ENCODE data around the gene NDUFAF3. TPM values are rescaled to one million over a fixed set of nuclear protein-coding genes. Genes with fewer than 3 reads are reported as not detected.

NDUFAF3 gene
- polyA plus RNA-seq, 1 donor, result 55.2 TPM

GRCh38 chr3:49017971-49018706 lies 3.8 kb upstream of the NDUFAF3 start, which contains the start of gene DALRD3:
TSS of gene DALRD3 (minus strand) at chr3:49018580. CDS start at chr3:49018564, 16 bp downstream.
- peak; percentile 69 for DNase-seq

GRCh38 chr3:49018707-49019006 lies 3.3 kb upstream of the NDUFAF3 start:
- no peak for DNase-seq

DNA sequence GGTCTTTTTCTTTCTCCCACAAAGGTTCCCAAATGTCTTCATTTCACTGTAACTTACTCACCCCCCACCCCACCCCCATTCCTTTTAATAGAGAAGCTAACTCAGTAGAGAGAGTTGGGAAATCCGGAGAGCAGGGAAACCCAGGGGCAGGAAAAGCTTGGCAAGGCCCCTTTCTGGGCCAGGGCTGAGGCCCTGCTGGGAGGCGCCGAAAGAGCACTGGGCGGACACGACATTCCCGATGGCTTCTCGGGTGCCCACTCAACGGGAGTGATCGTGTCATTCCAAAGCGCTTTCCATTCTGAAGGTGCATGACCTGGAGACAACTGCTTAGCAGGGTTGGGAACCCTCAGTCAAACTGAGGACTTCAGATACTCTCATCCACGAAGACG lies 2.0 kb upstream of the NDUFAF3 start:
- no peak for DNase-seq

DNA sequence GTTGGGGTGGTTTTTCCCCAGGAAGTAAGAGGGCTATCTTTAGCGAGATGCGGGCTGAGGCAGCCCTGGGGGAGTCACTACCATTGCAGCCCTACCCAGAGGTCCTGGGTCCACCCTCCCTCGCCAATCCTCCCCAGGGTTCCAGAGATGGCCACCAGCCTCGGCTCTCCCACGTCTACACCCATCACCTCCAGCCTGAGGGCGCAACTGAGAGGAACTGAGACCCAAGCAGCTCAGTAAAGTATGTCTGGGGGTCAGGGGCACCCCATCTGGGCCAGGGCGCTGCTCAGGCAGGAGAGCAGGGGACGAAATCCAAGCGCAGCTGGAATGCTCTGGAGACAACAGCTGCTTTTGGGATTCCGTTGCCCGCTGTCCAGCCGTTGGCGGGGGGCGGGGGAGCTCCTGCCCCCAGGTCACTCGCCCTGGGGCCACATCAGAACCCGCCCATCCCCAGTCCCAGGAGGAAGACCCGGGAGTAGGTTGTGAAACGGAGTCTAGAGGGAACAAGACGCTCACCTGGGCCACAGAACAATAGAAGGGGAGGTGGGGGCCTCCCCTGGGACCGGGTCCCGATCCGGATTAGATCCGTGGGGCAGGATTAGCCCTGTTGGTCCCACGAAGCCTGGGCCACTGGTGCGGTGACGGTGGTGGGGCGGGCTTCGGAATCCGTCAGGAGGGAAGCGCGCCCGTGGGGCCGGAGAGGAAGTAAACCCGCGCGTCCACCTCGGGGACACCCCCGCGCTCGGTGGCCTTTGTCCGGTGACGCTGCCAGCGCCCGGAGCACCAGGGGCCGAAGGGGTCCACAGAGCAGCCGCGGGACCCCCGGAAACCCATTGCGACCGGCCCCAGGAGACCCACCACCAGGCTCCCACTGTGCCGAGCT lies 1.4 kb upstream of the NDUFAF3 start:
- peak; percentile 38 for DNase-seq

- DNase-seq, result peak; percentile 99
These were observed 608 bp upstream of the NDUFAF3 start for GRCh38 chr3:49021213-49021812.

- DNase-seq, result no peak
These were observed 809 bp downstream of the NDUFAF3 start for GRCh38 chr3:49022688-49023171.

DNA sequence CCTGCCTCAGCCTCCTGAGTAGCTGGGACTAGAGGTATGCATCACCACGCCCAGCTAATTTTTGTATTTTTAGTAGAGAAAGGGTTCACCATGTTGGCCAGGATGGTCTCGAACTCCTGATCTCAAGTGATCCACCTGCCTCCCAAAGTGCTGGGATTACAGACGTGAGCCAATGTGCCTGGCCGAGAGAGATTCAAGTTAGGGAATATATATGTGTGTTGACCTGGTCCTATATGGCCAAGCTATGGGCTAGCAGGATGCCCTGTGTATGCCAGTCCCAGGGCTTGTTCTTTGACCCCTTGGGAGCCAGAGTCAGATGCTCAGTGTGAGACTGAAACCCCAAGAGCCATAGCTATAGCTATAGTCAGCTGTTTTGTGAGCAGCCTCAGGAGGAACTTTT lies 1.9 kb downstream of the NDUFAF3 start:
- no peak for DNase-seq

DNA sequence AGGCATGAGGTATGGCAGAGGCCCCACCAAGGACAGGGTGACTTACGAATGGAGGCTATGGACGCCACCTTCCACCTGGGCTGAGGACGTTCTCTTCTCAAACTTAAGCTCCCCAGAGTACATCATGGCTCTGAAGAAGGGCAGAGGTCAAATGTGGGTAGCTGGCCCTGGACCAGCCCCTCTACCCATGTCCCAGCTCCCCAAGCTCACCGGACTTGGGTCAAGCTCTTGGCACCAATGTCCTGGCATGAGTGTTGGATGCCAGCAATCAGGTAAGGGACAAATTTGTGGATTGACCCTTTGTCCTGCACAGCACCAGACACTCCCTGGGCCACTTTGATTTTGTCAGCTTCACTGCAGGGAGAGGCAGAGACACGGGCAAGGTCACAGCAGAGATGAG lies 2.5 kb downstream of the NDUFAF3 start:
- no peak for DNase-seq

DNA sequence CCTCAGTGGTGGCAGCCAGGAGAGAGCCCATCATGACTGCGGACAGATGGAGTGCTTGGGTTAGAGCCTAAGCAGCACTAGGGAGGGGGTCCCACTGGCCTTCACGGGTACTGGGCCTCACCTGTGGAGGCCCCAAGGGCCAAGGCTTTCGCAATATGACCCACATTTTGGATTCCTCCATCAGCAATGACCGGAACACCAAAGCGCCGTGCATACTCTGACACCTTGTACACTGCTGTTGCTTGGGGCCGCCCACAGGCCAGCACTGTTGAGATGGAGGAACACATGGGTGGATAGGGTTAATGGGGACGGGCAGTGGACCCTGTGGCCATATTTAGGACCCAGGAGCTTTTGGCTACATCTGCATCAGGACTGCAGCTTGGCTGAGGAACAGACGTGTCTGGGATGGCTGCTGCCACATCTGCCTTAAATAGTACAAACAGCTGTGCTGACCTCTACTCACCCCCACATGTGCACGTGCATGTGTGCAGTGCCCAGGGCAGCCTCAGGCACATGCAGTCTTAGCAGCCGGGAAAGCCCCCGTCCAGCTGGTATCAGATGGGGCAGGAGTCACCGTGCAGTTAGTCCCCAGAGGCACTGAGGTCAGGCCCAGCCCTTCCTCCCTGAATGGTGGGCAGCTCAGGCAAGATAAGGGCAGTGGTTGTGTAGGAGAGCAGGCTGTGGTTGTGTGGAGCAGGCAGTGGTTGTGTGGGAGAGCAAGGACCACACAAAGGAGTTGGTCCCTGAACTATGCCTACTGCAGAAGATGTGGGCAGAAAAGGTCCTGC lies 3.3 kb downstream of the NDUFAF3 start:
- DNase-seq, result no peak

DNA sequence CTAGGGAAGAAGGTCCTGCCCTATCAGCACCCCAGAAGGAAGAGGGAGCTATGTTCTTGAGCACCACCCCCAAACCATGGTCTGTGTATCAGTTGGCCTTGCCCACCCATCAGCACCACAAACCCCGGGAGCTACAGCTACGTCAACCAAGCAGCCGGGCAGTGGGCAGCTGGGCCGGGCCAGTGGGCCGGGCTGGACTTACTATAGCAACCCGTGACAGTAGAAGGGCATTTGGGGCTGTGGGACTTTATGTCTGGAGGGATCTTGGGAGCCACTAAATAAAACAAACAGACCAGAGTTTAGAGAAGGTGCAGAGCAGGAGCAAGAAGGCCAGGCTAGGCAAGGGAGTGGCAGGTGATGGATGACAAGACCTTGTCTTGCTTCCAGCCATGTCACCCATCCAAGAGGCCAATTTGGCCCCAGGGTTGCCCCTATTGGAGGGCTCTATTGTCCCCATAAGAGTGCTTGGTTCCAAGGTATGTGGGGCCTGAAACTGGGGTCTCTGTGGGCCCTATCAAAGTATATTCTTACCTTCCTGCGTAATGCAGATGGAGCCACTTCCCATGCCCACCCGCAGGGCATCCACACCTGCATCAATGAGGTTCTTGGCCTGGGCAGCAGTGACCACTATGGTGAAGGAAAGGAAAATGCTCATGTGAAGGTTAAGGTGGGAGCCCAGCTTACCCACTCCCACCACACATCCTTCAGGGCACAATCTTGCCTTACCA lies 4.0 kb downstream of the NDUFAF3 start:
- no peak for DNase-seq

- DNase-seq, result no peak
These were observed 4.6 kb downstream of the NDUFAF3 start for GRCh38 chr3:49026536-49026935.

- no peak for DNase-seq
These were observed 5.7 kb downstream of the NDUFAF3 start for GRCh38 chr3:49027634-49028033.

GRCh38 chr3:49028298-49028672 lies 6.4 kb downstream of the NDUFAF3 start:
- no peak for DNase-seq

- peak; percentile 97 for DNase-seq
These were observed 7.0 kb downstream of the NDUFAF3 start, which contains the start of gene IMPDH2 for GRCh38 chr3:49028673-49029562. TSS of gene IMPDH2 (minus strand) at chr3:49029398. CDS start at chr3:49029350, 48 bp downstream.

- no peak for DNase-seq
These were observed 7.6 kb downstream of the NDUFAF3 start for GRCh38 chr3:49029563-49029884.

GRCh38 chr3:49030321-49030720 lies 8.4 kb downstream of the NDUFAF3 start:
- DNase-seq, result no peak

DNA sequence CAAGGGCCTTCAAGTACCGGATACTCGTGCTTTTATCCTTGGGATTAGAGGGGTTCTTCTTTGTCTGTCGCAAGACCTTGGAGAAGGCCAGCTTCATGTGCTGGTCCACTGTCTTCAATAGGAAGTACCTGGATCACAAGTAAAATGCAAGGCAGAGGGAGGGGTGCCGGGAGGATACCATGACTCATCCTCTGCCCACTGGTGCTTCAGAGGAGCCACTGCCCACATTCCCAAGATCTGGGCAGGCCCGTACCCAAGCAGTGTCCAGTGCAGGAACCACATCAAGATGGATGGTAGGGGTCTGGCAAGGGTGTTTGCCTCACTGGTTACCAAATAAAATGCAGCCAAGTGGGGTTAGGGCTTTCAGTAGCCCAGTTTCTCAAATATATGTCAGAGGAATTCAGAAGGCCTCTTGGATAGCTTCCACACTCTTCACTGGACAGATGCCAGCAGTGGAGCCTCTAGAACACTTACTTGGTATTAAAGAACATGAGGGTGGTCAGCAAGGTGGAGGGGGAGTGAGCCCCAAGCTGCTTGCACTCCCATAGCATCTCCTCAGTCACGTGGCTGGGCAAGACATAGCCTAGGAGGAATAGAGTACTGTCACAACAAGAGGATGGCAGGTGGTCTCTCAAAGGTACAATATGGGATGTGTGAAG lies 10.9 kb downstream of the NDUFAF3 start:
- DNase-seq, result no peak

DNA sequence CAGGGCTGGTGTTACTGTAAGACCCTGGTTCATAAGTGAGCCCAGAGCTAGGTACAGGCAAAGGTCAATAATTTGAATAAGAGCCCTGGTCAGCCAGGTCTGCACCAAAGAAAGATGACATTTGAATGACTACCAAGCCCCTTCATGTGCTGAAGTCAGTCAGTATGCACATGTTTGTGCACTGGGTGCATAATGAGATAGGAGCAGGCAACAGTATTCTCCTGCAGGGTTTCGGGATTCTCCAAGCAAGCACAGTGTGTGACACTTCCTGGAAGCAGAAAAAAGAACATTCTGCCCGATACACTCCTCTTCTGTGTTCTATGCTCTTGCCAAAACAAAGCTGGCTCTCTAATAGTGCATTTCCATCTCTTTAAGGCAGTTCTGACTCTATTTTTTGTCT lies 12.7 kb downstream of the NDUFAF3 start:
- no peak for DNase-seq

DNA sequence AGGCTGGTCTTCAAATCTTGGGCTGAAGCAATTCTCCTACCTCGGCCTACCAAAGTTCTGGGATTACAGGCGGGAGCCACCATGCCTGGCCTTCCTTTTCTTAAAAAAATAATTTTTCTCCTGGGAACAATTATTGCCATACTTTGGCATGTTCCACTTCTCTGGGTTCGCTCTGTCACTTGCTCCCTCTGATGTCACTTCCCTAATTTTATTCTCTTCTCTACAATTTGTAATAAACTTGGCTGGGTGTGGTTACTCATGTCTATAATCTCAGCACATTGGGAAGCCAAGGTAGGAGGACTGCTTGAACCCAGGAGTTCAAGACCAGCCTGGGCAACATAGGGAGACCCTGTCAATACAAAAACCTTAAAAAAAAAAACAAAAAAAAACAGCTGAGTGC lies 13.4 kb downstream of the NDUFAF3 start:
- DNase-seq, result no peak

GRCh38 chr3:49053543-49053942 lies 31.6 kb downstream of the NDUFAF3 start:
- no peak for DNase-seq
